ENCODE measurements around the gene JAML.

Gene JAML

DNA sequence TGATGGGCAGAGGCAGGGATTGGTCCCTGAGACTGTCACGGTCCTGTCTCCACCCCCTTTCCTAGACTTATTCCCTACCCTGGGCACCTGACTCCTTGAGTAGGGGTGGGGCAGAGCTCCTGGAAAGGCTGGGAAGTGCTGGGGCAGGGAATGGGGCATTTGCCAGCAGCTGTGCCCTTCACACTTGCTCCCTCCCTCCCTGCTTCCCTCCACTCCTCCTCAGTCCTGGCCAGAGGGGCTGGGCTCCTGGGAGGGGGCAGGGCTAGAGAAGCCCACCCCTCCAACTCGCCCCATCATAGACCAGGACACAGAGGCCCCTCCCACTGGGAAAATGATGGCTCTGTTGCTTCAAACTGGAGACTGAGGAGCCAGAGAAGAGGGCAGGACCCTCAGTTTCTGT is 59.9 kb downstream of the JAML start:
- no peak for DNase-seq

- no peak for DNase-seq
These were observed 61.3 kb downstream of the JAML start for GRCh38 chr11:118163494-118163893.

- DNase-seq, result no peak
These were observed 62.0 kb downstream of the JAML start for GRCh38 chr11:118162846-118163245.

GRCh38 chr11:118161786-118162185 is 63.0 kb downstream of the JAML start:
- no peak for DNase-seq

- no peak for DNase-seq
These were observed 67.5 kb downstream of the JAML start for GRCh38 chr11:118157186-118157895.

DNA sequence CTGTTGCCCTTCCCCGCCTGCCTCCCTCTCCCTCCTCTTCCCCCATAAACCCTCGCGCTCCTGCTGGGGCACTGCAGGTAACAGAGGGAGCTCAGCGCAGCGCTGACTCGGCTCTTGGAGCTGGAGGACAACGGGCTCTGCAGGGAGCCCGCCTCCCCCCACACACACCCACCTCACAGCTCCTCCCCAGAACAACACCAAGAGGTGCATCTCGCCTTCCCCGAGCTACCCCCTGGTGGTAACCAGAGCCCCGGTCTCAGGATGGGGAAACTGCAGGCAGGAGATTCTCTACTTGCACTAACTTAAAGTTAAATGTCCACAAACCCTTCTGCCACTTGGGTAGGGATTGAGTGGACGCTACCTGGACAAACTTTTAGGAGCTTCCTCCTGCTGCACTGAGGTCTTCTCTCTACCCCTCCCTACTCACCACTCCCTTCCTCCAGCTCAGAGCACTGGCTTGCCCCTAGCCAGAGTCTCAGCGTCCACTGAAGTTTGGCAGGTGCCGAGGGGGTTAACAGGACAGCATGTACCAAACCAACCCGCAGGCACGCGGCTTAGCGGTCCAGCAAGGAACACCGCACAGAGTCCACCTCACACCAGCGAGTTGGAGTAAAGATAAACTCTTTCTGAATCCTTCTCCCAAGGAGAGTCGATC is 68.2 kb downstream of the JAML start:
- DNase-seq, result peak; percentile 10

DNA sequence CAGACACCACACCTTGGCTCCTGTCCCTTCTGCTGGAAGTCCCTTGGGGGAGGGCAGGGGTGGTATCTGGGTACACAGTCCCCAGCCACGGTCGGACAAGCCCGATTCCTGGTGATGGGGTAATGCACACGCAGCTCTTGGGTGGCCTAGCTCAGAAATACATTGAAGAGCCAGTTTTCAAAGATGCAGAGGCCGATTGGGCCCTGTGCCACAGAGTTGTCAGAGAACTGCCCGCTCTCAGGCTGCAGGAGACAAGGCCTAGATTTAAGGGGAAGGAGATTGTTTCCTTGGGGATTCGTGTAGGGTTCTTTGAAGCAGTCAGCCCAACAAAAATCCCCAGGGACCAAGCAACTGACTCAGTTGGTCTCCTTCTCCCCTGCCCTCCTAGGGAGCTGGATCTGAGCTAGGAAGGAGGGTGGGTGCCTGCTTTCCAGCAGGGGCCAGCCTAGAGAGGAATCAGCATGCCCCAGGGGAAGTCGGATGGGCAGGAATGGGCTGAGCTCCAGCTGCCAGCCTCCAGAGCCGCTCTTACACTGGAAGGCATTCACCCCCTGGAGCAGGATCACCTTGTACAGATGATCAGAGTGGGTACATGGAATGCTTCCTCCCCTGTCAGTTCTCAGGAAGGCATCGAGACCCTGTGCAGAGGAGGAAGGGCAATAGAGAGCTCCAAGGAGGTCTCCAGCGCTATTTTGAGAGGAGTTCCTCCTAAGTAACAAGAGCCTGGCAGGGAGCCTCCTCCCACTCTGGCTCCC is 68.9 kb downstream of the JAML start:
- no peak for DNase-seq

GRCh38 chr11:118154641-118155040 is 70.2 kb downstream of the JAML start:
- DNase-seq, result no peak

- no peak for DNase-seq
These were observed 70.8 kb downstream of the JAML start for GRCh38 chr11:118153976-118154375.

DNA sequence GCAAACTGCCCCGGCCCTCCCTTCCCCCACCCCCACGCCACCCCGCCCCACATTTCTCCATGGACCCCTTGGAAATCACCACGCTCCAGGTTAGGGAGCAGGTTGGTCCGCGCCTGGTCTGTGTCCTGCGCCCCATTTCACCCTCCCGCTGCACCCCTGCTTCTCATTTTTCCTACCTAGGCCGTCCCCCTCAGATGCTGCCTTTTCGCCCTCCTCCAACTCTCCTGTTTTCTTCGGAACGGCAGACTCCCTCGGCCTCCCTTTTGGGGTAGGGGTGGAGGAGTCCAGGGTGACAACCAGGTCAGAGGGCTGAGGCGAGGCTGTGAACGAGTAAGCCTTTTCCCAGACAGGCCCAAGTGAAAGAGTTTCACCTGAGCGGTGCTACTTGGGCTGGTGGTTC is 71.3 kb downstream of the JAML start:
- DNase-seq, result no peak

GRCh38 chr11:118152552-118153471 is 72.0 kb downstream of the JAML start, which contains the start of gene SCN4B:
SCN4B (minus strand) TSS chr11:118152823; CDS start chr11:118152673, 150 bp downstream.
- DNase-seq, result no peak

DNA sequence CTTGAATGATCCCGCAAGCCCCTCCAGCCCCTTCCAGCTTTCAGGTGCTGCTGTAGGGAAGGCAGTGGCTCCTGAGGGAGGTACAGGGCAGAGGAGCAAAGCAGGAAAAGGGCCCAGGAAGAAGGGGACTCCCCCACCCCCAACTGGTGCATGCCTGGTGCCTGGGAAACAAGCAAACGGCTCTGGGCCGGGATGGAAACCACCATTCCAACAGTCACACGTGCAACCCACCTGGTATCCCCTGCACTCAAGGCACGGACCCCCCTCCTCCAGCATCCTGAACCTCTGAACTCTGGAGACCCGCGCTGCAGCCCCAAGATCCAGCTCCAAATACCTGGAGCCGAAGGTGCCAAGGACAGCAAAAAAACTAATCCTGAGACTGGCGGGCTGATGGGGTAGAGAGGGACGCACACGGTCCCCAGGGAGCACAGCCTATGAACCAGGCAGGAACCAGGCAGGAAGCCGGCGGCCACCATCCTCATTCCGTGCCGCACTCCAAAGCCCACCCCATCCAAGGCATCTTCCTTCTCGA is 72.7 kb downstream of the JAML start:
- no peak for DNase-seq

- DNase-seq, result no peak
These were observed 73.4 kb downstream of the JAML start for GRCh38 chr11:118151431-118151830.

DNA sequence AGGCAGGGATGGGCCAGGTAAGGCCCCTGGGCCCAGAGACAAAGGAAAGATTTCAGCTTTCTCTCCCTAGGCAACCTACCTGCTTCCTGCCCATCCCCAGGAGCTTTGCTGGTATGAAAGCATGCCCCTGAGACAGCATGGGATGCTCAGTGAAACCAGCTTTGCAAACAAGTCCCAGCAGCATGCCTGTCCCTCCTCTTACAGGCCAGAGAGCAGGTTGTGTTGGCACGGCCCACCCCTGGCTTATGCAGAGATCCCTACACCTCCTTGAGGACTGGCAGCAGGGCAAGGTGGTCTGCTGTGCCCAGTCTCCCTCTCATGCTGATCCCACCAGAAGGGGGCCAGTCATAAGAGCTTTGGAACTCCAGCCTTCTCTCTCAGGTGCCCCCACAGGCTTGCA is 75.3 kb downstream of the JAML start:
- DNase-seq, result no peak

DNA sequence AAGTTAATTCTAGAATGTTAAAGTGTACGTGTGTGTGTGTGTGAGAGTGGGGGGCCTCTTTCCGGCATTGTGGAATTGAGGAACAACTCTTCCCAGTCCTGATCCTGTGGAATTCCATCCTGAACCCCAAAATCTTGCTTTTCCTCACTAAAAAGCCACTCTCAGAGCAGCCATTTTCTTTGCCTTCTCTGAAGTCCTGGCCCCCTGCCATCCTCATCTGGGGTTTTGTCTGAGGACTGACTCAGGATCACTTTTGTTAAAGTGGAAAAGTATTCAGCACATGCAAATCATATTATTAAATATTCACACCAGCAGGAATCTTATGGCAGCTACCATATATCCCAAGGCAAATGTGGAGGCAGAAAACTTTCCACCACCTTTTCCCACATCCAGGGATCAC is 76.0 kb downstream of the JAML start:
- no peak for DNase-seq

GRCh38 chr11:118148240-118148639 is 76.6 kb downstream of the JAML start:
- no peak for DNase-seq

GRCh38 chr11:118147502-118147901 is 77.3 kb downstream of the JAML start:
- no peak for DNase-seq

- no peak for DNase-seq
These were observed 78.3 kb downstream of the JAML start for GRCh38 chr11:118146554-118146953.

DNA sequence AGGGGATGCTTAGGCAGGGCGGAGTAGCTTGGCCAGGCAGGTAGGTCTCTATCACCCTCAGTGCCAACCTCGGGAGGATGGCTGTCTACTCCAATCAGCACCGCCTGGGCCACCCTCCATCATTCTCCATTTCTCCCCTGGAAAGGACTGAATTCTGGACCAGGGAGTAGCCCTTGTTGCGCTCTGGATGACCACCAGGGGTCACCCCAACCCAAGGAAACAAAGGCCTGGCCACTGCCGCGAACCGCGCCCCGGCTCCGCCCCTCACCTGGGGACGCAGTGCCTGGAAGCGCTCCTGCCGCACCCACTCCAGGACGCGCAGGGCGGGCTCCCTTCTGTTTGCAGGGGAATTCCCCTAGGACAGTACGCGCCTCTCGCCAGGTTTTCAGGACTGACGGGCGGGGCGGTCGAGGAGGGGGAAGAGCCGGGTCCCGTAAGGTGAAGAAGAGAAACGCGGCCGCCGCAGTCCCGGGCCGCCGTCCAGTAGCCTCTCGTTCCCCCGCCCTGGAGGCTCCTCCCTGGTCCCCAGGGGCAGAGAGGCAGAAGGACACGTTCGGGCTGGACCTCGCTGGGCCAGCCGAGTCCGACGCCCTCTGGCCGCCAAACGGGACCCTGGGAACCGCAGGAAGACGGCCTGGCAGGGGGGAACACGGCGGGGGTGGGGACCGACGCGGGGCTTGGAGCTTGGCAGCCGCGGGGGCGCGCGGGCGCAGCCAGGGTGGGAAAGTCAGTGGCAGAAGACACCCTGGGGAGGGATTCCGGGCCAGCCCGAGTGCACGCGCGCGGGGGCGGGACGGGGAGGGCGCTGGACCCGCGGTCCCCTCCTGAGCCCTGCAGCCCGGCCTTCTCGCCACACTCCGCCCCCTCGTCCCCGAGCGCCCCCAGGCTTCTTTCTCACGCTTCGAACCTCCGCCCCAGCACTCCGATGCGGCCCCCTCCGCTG is 79.3 kb downstream of the JAML start:
- DNase-seq, result peak; percentile 85

GRCh38 chr11:118144301-118145268 is 80.2 kb downstream of the JAML start:
- no peak for DNase-seq
